CD14-positive monocyte (primary cell): ENCODE results near the gene CEP128. TPM values are rescaled to one million over a fixed set of nuclear protein-coding genes. Genes with fewer than 3 reads are reported as not detected.

Source experiments
- DNase-seq, 3 donors: peaks; one replicate each; pipeline ENCODE4 v3.0.0-alpha.2; 2011 to 2022
- H2AFZ ChIP-seq: 2 replicates; pipeline ENCODE4 v1.6.0; 2012; ENCODE audit warnings: mild to moderate bottlenecking, low read depth, low read length, inconsistent platforms; ENCODE audit not compliant: insufficient read depth, poor library complexity, severe bottlenecking
- H3K27ac ChIP-seq, 2 donors: 1 replicate in 1 of 2; 2 replicates in 1 of 2; pipeline ENCODE4 v1.5.1; 2012 to 2013; ENCODE audit warnings: low read length in 2 of 2, control low read depth in 1 of 2, inconsistent platforms in 1 of 2, low read depth in 1 of 2, mild to moderate bottlenecking in 1 of 2
- H3K27me3 ChIP-seq, 2 donors: one replicate each; pipeline versions ENCODE4 v1.6.0 to v1.6.1; 2011 to 2013; ENCODE audit warnings: low read length in 2 of 2; ENCODE audit not compliant: control insufficient read depth in 2 of 2, insufficient read depth in 2 of 2
- H3K36me3 ChIP-seq, 2 donors: replicated peaks in 1 of 2; 1 replicate in 1 of 2; 2 replicates in 1 of 2; pipeline versions ENCODE4 v1.5.1 to v1.6.1; 2012 to 2013; ENCODE audit warnings: low read length in 2 of 2, control low read depth in 1 of 2, inconsistent platforms in 1 of 2, mild to moderate bottlenecking in 1 of 2; ENCODE audit not compliant: insufficient read depth in 2 of 2, control insufficient read depth in 1 of 2
- H3K4me1 ChIP-seq, 2 donors: 1 replicate in 1 of 2; 2 replicates in 1 of 2; pipeline versions ENCODE4 v1.5.1 to v1.6.1; 2012 to 2013; ENCODE audit warnings: low read length in 2 of 2, control low read depth in 1 of 2, inconsistent platforms in 1 of 2, mild to moderate bottlenecking in 1 of 2, moderate library complexity in 1 of 2; ENCODE audit not compliant: insufficient read depth in 2 of 2, control insufficient read depth in 1 of 2
- H3K4me2 ChIP-seq: replicated peaks from 2 replicates; pipeline ENCODE3; 2012; ENCODE audit warnings: low read length, moderate library complexity, mild to moderate bottlenecking; ENCODE audit not compliant: poor library complexity, severe bottlenecking; ENCODE audit errors: extremely low read depth
- H3K4me3 ChIP-seq, 3 experiments: fragments of 200-600 bp in 1 of 3; sonication (generic) in 1 of 3; replicated peaks in 1 of 3; 1 replicate in 2 of 3; 2 replicates in 1 of 3; pipeline ENCODE4 v1.5.1; 2011 to 2013; ENCODE audit warnings: low read length in 3 of 3, mild to moderate bottlenecking in 3 of 3, control low read depth in 2 of 3, low read depth in 2 of 3, inconsistent platforms in 1 of 3, moderate library complexity in 1 of 3
- H3K79me2 ChIP-seq: 2 replicates; pipeline ENCODE4 v1.6.0; 2012; ENCODE audit warnings: mild to moderate bottlenecking, control low read depth, inconsistent platforms, low read length, moderate library complexity; ENCODE audit not compliant: insufficient read depth
- H3K9ac ChIP-seq: 2 replicates; pipeline ENCODE4 v1.6.0; 2017; ENCODE audit warnings: low read length, mild to moderate bottlenecking; ENCODE audit not compliant: insufficient read depth, poor library complexity, severe bottlenecking
- H3K9me3 ChIP-seq, 2 donors: replicated peaks in 1 of 2; 1 replicate in 1 of 2; 2 replicates in 1 of 2; pipeline versions ENCODE4 v1.5.1 to v1.6.1; 2012 to 2013; ENCODE audit warnings: low read length in 2 of 2, control low read depth in 1 of 2; ENCODE audit not compliant: control insufficient read depth in 1 of 2, insufficient read depth in 1 of 2
- H4K20me1 ChIP-seq: 2 replicates; pipeline ENCODE4 v1.6.0; 2012; ENCODE audit warnings: mild to moderate bottlenecking, low read length, control low read depth, moderate library complexity; ENCODE audit not compliant: insufficient read depth
- H3K27ac Mint-ChIP-seq, 7 donors: one replicate each; pipeline ENCODE4 v1.8.0; 2020; ENCODE audit warnings: mild to moderate bottlenecking in 7 of 7, mixed read lengths in 7 of 7, moderate library complexity in 6 of 7, inconsistent platforms in 2 of 7
- H3K27me3 Mint-ChIP-seq, 3 donors: one replicate each; pipeline ENCODE4 v1.8.0; 2021 to 2022; ENCODE audit warnings: low read depth in 3 of 3, mild to moderate bottlenecking in 3 of 3, mixed read lengths in 3 of 3, moderate library complexity in 3 of 3, inconsistent platforms in 1 of 3
- H3K36me3 Mint-ChIP-seq, 2 donors: one replicate each; pipeline ENCODE4 v1.8.0; 2020; ENCODE audit warnings: mixed read lengths in 2 of 2, inconsistent platforms in 1 of 2, mild to moderate bottlenecking in 1 of 2
- H3K4me1 Mint-ChIP-seq: one replicate; pipeline ENCODE4 v1.8.0; 2020; ENCODE audit warnings: mild to moderate bottlenecking, mixed read lengths
- H3K4me3 Mint-ChIP-seq, 2 donors: one replicate each; pipeline ENCODE4 v1.8.0; 2020; ENCODE audit warnings: mild to moderate bottlenecking in 2 of 2, mixed read lengths in 2 of 2, moderate library complexity in 1 of 2
- H3K9me3 Mint-ChIP-seq, 7 donors: one replicate each; pipeline ENCODE4 v1.8.0; 2020 to 2022; ENCODE audit warnings: mixed read lengths in 7 of 7, mild to moderate bottlenecking in 6 of 7, moderate library complexity in 6 of 7, inconsistent platforms in 2 of 7
- CTCF ChIP-seq: fragments of 200-600 bp; IDR thresholded peaks from one replicate; pipeline ENCODE4 v1.8.0; 2022; ENCODE audit warnings: antibody characterized with exemption, mild to moderate bottlenecking
- WGBS: methylation state at CpG from one replicate; pipeline ENCODE4 v1.1.5; 2013; ENCODE audit warnings: missing lambda C conversion rate; ENCODE audit not compliant: insufficient coverage; 5-methylcytosine and 5-hydroxymethylcytosine counted together
- intact Hi-C, 2 donors: fragments of 100-400 bp; cut with micrococcal nuclease; formaldehyde crosslinking; loops; one replicate each; pipeline versions ENCODE4 v1.15.0 to v1.15.1; 2023
- polyA plus RNA-seq, 3 donors: library from polyadenylated mRNA; depleted of rRNA in 1 of 3; unstranded in 2 of 3; stranded (reverse) in 1 of 3; fragments of 300-500 nt in 2 of 3; fragments of >200 nt in 1 of 3; fragmentation: Illumina TruSeq in 2 of 3; gene quantifications; 1 replicate in 2 of 3; 2 replicates in 1 of 3; pipeline ENCODE4 v1.2.3, GENCODE V29; 2012 to 2021

CEP128 gene
- polyA plus RNA-seq, 3 donors, result 0.41 to 0.88 (median 0.62) TPM

GRCh38 chr14:80575763-80576162 lies 365.8 kb downstream of the CEP128 start:
- no peak overlapping the region for H3K4me3 Mint-ChIP-seq

GRCh38 chr14:80572666-80573065 lies 368.9 kb downstream of the CEP128 start:
- H3K4me2 ChIP-seq, result no peak overlapping the region
- no peaks in the 10 kb centered on the region for H3K4me1 ChIP-seq
- TF ChIP-seq CTCF, result no peak
- no peaks in the 10 kb centered on the region for H3K79me2 ChIP-seq
- intact Hi-C loops, result no loop called here
- WGBS, result 100% methylated on average over 5 of the region's 6 CpGs
- H3K36me3 ChIP-seq, result no peaks in the 10 kb centered on the region
- no peaks in the 10 kb centered on the region for H3K4me1 Mint-ChIP-seq
- no peaks in the 10 kb centered on the region for H4K20me1 ChIP-seq
- no peaks in the 10 kb centered on the region for H3K9me3 Mint-ChIP-seq
- no peaks in the 10 kb centered on the region for H3K27me3 ChIP-seq
- no peaks in the 10 kb centered on the region for H3K27me3 Mint-ChIP-seq
- H3K27ac Mint-ChIP-seq, result no peak overlapping the region
- no peak overlapping the region for H3K4me3 Mint-ChIP-seq
- DNase-seq, result no peak
- H2AFZ ChIP-seq, result no peak overlapping the region
- H3K4me3 ChIP-seq, result no peak overlapping the region
- H3K9ac ChIP-seq, result no peak overlapping the region
- H3K27ac ChIP-seq, result no peak overlapping the region
- H3K9me3 ChIP-seq, result no peaks in the 10 kb centered on the region
- peaks cover 0 to under 1% of the 10 kb centered on the region in 2 donors for H3K36me3 Mint-ChIP-seq

More at GRCh38 chr14:80575763-80576162, 365.8 kb downstream of the CEP128 start:
- no CpG with 5 or more reads among the region's 2 CpGs for WGBS
- Mint-ChIP-seq H3K27me3 (no peaks in the 10 kb centered on the region), H3K4me1 (no peaks in the 10 kb centered on the region), H3K27ac (no peak overlapping the region), H3K36me3 (no peaks in the 10 kb centered on the region), H3K9me3 (no peaks in the 10 kb centered on the region)
- intact Hi-C loops, result no loop called here
- Histone ChIP-seq H3K9me3 (no peaks in the 10 kb centered on the region), H3K4me2 (no peak overlapping the region), H3K4me1 (no peaks in the 10 kb centered on the region), H3K4me3 (no peak overlapping the region), H2AFZ (no peak overlapping the region), H3K27ac (no peak overlapping the region), H4K20me1 (no peaks in the 10 kb centered on the region), H3K36me3 (no peaks in the 10 kb centered on the region), H3K27me3 (no peaks in the 10 kb centered on the region), H3K79me2 (no peaks in the 10 kb centered on the region), H3K9ac (no peak overlapping the region)
- no peak for DNase-seq
- no peak for TF ChIP-seq CTCF
